GM23338 (cell line): ENCODE data around the gene DNAJC1. TPM values are rescaled to one million over a fixed set of nuclear protein-coding genes. Genes with fewer than 3 reads are reported as not detected.

ENCODE experiments used
- ATAC-seq: fragments of 200-7000 bp; cut with Tn5 transposase; 3 replicates; pipeline ENCODE4 v1.9.1; 2020
- DNase-seq: peaks from one replicate; pipeline ENCODE4 v3.0.0-alpha.2; 2015; ENCODE audit warnings: low spot score
- H2AFZ ChIP-seq: fragments of 200-600 bp; sonication (generic); 2 replicates; pipeline ENCODE4 v1.8.0; 2016; ENCODE audit warnings: antibody characterized with exemption, mild to moderate bottlenecking, moderate library complexity
- H3F3A ChIP-seq: fragments of 200-600 bp; sonication (generic); replicated peaks from 2 replicates; pipeline ENCODE4 v1.8.0; 2017; ENCODE audit warnings: antibody characterized with exemption, mixed run types, low read depth
- H3K27ac ChIP-seq: fragments of 200-600 bp; sonication (generic); 2 replicates; pipeline ENCODE4 v1.6.1; 2016; ENCODE audit warnings: low read depth
- H3K27me3 ChIP-seq: fragments of 200-600 bp; sonication (generic); 2 replicates; pipeline ENCODE4 v1.8.0; 2016; ENCODE audit warnings: mild to moderate bottlenecking, mixed run types, moderate library complexity; ENCODE audit not compliant: insufficient read depth
- H3K36me3 ChIP-seq: fragments of 200-600 bp; sonication (generic); 2 replicates; pipeline ENCODE4 v1.8.0; 2016; ENCODE audit warnings: mild to moderate bottlenecking; ENCODE audit not compliant: insufficient read depth
- H3K4me1 ChIP-seq: fragments of 200-600 bp; sonication (generic); 2 replicates; pipeline ENCODE4 v1.8.0; 2016; ENCODE audit warnings: mild to moderate bottlenecking, moderate library complexity; ENCODE audit not compliant: insufficient read depth
- H3K4me2 ChIP-seq: fragments of 200-600 bp; sonication (generic); 2 replicates; pipeline ENCODE4 v1.7.1; 2017; ENCODE audit warnings: mixed run types
- H3K4me3 ChIP-seq: fragments of 200-600 bp; sonication (generic); 2 replicates; pipeline ENCODE4 v1.6.1; 2016; ENCODE audit warnings: mixed run types
- H3K79me2 ChIP-seq: fragments of 200-600 bp; sonication (generic); replicated peaks from 2 replicates; pipeline ENCODE4 v1.8.0; 2017; ENCODE audit warnings: mild to moderate bottlenecking; ENCODE audit not compliant: insufficient read depth
- H3K9me2 ChIP-seq: fragments of 200-600 bp; sonication (generic); 2 replicates; pipeline ENCODE4 v1.8.0; 2017; ENCODE audit not compliant: insufficient read depth
- H4K20me1 ChIP-seq: fragments of 200-600 bp; sonication (generic); replicated peaks from 2 replicates; pipeline ENCODE4 v1.8.0; 2017; ENCODE audit warnings: mild to moderate bottlenecking; ENCODE audit not compliant: insufficient read depth
- H3K27ac Mint-ChIP-seq: 2 replicates; pipeline ENCODE4 v1.8.0; 2020; ENCODE audit warnings: inconsistent platforms, mild to moderate bottlenecking, moderate library complexity, mixed read lengths
- H3K27me3 Mint-ChIP-seq: 3 replicates; pipeline ENCODE4 v1.8.0; 2022; ENCODE audit warnings: low read depth, mild to moderate bottlenecking, moderate library complexity, mixed read lengths, inconsistent platforms; ENCODE audit not compliant: insufficient read depth, poor library complexity
- H3K36me3 Mint-ChIP-seq: 3 replicates; pipeline ENCODE4 v1.8.0; 2021; ENCODE audit warnings: low read depth, mild to moderate bottlenecking, inconsistent platforms, moderate library complexity, mixed read lengths
- H3K4me1 Mint-ChIP-seq: 3 replicates; pipeline ENCODE4 v1.8.0; 2020; ENCODE audit warnings: mild to moderate bottlenecking, inconsistent platforms, mixed read lengths
- H3K4me3 Mint-ChIP-seq: 3 replicates; pipeline ENCODE4 v1.8.0; 2021; ENCODE audit warnings: moderate library complexity, mild to moderate bottlenecking, inconsistent platforms, mixed read lengths
- H3K9me3 Mint-ChIP-seq: 3 replicates; pipeline ENCODE4 v1.8.0; 2020; ENCODE audit warnings: moderate library complexity, mild to moderate bottlenecking, inconsistent platforms, mixed read lengths
- EZH2 ChIP-seq: fragments of 200-600 bp; sonication (generic); IDR thresholded peaks from one replicate; pipeline ENCODE4 v1.8.0; 2017; ENCODE audit warnings: antibody characterized with exemption, mild to moderate bottlenecking, low read depth; ENCODE audit not compliant: unreplicated experiment
- POLR2AphosphoS5 ChIP-seq: IDR thresholded peaks from 2 replicates; pipeline ENCODE4 v1.6.1; 2016; ENCODE audit warnings: antibody characterized with exemption, low read depth
- STAT1 ChIP-seq: IDR thresholded peaks from one replicate; pipeline ENCODE4 v1.6.1; 2016; ENCODE audit warnings: antibody characterized with exemption; ENCODE audit not compliant: unreplicated experiment
- ZNF114 ChIP-seq: fragments of 250-450 bp; sonication (Bioruptor Pico); IDR thresholded peaks from 2 replicates; pipeline ENCODE4 v1.5.0; 2020; ENCODE audit warnings: mild to moderate bottlenecking, moderate library complexity
- ZNF462 ChIP-seq: fragments of 250-450 bp; sonication (Bioruptor Pico); IDR thresholded peaks from 2 replicates; pipeline ENCODE4 v1.5.0; 2020; ENCODE audit warnings: mild to moderate bottlenecking, moderate library complexity
- polyA plus RNA-seq: library from polyadenylated mRNA; unstranded; fragments of >200 nt; fragmentation: Nextera tagmentation; extraction: Ambion mirVana; gene quantifications from 2 replicates; pipeline ENCODE4 v1.2.1, GENCODE V29; 2016
- total RNA-seq: library from RNA; depleted of rRNA; stranded (reverse); fragments of >200 nt; shearing (Covaris generic); gene quantifications from 2 replicates; pipeline ENCODE4 v1.2.3, GENCODE V29; 2014
- TF ChIP-seq, protein P1 (sequence below), 2 experiments: fragments of 200-600 bp in 1 of 2; sonication (generic) in 1 of 2; conservative IDR thresholded peaks; 2 replicates each; pipeline versions ENCODE4 v1.5.1 to v1.6.1; 2016 to 2017; ENCODE audit warnings: antibody characterized with exemption in 2 of 2, low read depth in 2 of 2, mild to moderate bottlenecking in 2 of 2, moderate library complexity in 1 of 2

Gene DNAJC1
- total and polyA plus RNA-seq, 2 experiments from 2014 or later, result 38.6 to 45.3 TPM

GRCh38 chr10:22027364-22028238 is 24.1 kb upstream of the DNAJC1 start:
- Mint-ChIP-seq H3K9me3 (peaks cover 9% of the 10 kb centered on the region), H3K36me3 (peaks cover 4% of the 10 kb centered on the region; the same call in 2 of the 3 replicates), H3K4me1 (no peaks in the 10 kb centered on the region), H3K27me3 (no peaks in the 10 kb centered on the region), H3K4me3 (no peak overlapping the region), H3K27ac (no peak overlapping the region)
- TF ChIP-seq ZNF462 (CRISPR knock-in tag) (no peak), ZNF114 (CRISPR knock-in tag) (no peak), POLR2AphosphoS5 (no peak), EZH2 (no peak), STAT1 (no peak)
- TF ChIP-seq, protein P1, sequence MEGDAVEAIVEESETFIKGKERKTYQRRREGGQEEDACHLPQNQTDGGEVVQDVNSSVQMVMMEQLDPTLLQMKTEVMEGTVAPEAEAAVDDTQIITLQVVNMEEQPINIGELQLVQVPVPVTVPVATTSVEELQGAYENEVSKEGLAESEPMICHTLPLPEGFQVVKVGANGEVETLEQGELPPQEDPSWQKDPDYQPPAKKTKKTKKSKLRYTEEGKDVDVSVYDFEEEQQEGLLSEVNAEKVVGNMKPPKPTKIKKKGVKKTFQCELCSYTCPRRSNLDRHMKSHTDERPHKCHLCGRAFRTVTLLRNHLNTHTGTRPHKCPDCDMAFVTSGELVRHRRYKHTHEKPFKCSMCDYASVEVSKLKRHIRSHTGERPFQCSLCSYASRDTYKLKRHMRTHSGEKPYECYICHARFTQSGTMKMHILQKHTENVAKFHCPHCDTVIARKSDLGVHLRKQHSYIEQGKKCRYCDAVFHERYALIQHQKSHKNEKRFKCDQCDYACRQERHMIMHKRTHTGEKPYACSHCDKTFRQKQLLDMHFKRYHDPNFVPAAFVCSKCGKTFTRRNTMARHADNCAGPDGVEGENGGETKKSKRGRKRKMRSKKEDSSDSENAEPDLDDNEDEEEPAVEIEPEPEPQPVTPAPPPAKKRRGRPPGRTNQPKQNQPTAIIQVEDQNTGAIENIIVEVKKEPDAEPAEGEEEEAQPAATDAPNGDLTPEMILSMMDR (conservative IDR thresholded peaks at IDR 0.05; ENCODE audit: low read depth in 2 of 2), result no peak
- H2AFZ ChIP-seq, result 0 out of 2 replicates have a peak overlapping the region, but pooled peaks have one; percentile 28
- no peak overlapping the region for H3K4me2 ChIP-seq
- H3K79me2 ChIP-seq, result no peaks in the 10 kb centered on the region
- no peak overlapping the region for H3K27ac ChIP-seq
- no peaks in the 10 kb centered on the region for H3K27me3 ChIP-seq
- H3K36me3 ChIP-seq, result no peaks in the 10 kb centered on the region; the same call in 1 of the 2 replicates
- peaks cover 12% of the 10 kb centered on the region; the same call in 1 of the 2 replicates for H3K9me2 ChIP-seq
- H4K20me1 ChIP-seq, result no peaks in the 10 kb centered on the region
- no peaks in the 10 kb centered on the region for H3K4me1 ChIP-seq
- DNase-seq, result no peak
- H3K4me3 ChIP-seq, result no peak overlapping the region
- no peak for ATAC-seq
- no peaks in the 10 kb centered on the region for H3F3A ChIP-seq
